Ishikawa (cell line): ENCODE measurements around the gene TMEM185A.

Experiments used
- CEBPB ChIP-seq: IDR thresholded peaks from 2 replicates; pipeline ENCODE4 v1.6.1; 2012
- CREB1 ChIP-seq: IDR thresholded peaks from 2 replicates; pipeline ENCODE4 v1.6.1; 2012; ENCODE audit warnings: low read depth
- EGR1 ChIP-seq: IDR thresholded peaks from 2 replicates; pipeline ENCODE4 v1.6.1; 2012
- EP300 ChIP-seq: IDR thresholded peaks from 2 replicates; pipeline ENCODE4 v1.6.1; 2012; ENCODE audit warnings: borderline replicate concordance
- FOXM1 ChIP-seq: IDR thresholded peaks from 2 replicates; pipeline ENCODE4 v1.6.1; 2012; ENCODE audit warnings: low read depth, borderline replicate concordance
- MAX ChIP-seq: IDR thresholded peaks from 2 replicates; pipeline ENCODE4 v1.6.1; 2012
- NFIC ChIP-seq: IDR thresholded peaks from 2 replicates; pipeline ENCODE4 v1.6.1; 2012
- RAD21 ChIP-seq: IDR thresholded peaks from 2 replicates; pipeline ENCODE4 v1.6.1; 2012; ENCODE audit warnings: low read depth
- REST ChIP-seq: IDR thresholded peaks from 2 replicates; pipeline ENCODE4 v1.6.1; 2012; ENCODE audit warnings: low read depth, mild to moderate bottlenecking
- TAF1 ChIP-seq: IDR thresholded peaks from 2 replicates; pipeline ENCODE4 v1.6.1; 2012; ENCODE audit warnings: low read depth, mild to moderate bottlenecking
- TCF12 ChIP-seq: IDR thresholded peaks from 2 replicates; pipeline ENCODE4 v1.6.1; 2012; ENCODE audit warnings: low read depth
- TEAD4 ChIP-seq: IDR thresholded peaks from 2 replicates; pipeline ENCODE4 v1.6.1; 2012
- USF1 ChIP-seq: IDR thresholded peaks from 2 replicates; pipeline ENCODE4 v1.6.1; 2012
- YY1 ChIP-seq: IDR thresholded peaks from 2 replicates; pipeline ENCODE4 v1.6.1; 2012; ENCODE audit warnings: low read depth
- ZBTB7A ChIP-seq: IDR thresholded peaks from 2 replicates; pipeline ENCODE4 v1.6.1; 2012; ENCODE audit warnings: low read depth

Gene TMEM185A

GRCh38 chrX:149618871-149619270, 12.7 kb downstream of the TMEM185A start:
- TF ChIP-seq MAX (no peak), FOXM1 (no peak), TAF1 (no peak), TEAD4 (no peak), REST (no peak), EGR1 (no peak), TCF12 (no peak), ZBTB7A (no peak), CREB1 (no peak), RAD21 (no peak), USF1 (no peak), EP300 (no peak), YY1 (no peak), NFIC (no peak), CEBPB (no peak)

GRCh38 chrX:149611623-149612175, 19.9 kb downstream of the TMEM185A start:
- TF ChIP-seq YY1 (no peak), EP300 (no peak), REST (no peak), CREB1 (no peak), NFIC (no peak), TCF12 (no peak), EGR1 (no peak), RAD21 (no peak), USF1 (no peak), CEBPB (no peak), FOXM1 (no peak), MAX (no peak), ZBTB7A (no peak), TAF1 (no peak), TEAD4 (no peak)

GRCh38 chrX:149610511-149610910, 21.1 kb downstream of the TMEM185A start:
- TF ChIP-seq RAD21 (no peak), FOXM1 (no peak), EGR1 (no peak), NFIC (no peak), TCF12 (no peak), EP300 (no peak), TAF1 (no peak), YY1 (no peak), MAX (no peak), REST (no peak), CREB1 (no peak), USF1 (no peak), TEAD4 (no peak), CEBPB (no peak)

- TF ChIP-seq USF1 (no peak), YY1 (no peak), CEBPB (no peak), FOXM1 (no peak), RAD21 (no peak), TAF1 (no peak), ZBTB7A (no peak), EP300 (no peak), TCF12 (no peak), CREB1 (no peak), TEAD4 (no peak), EGR1 (no peak), NFIC (no peak), REST (no peak), MAX (no peak)
Observed at GRCh38 chrX:149607699-149608098, 23.9 kb downstream of the TMEM185A start.
